SK-N-SH treated with all-trans-retinoic acid at 6 μM for 48 hours (cell line): ENCODE measurements around the gene FANCE.

Source experiments
- ATAC-seq: fragments of 200-7000 bp; cut with Tn5 transposase; 3 replicates; pipeline ENCODE4 v1.9.1; 2020; ENCODE audit warnings: mild to moderate bottlenecking, moderate library complexity
- ARNTL ChIP-seq: fragments of 450-650 bp; formaldehyde crosslinking; IDR thresholded peaks from 2 replicates; pipeline ENCODE4 v1.5.0; 2020; ENCODE audit warnings: low read depth, mild to moderate bottlenecking, moderate library complexity, borderline replicate concordance
- BACH2 ChIP-seq: fragments of 250-450 bp; sonication (Bioruptor Pico); IDR thresholded peaks from 2 replicates; pipeline ENCODE4 v1.9.0; 2021; ENCODE audit warnings: mild to moderate bottlenecking, borderline replicate concordance
- CSDC2 ChIP-seq: fragments of 250-450 bp; sonication (Bioruptor Pico); IDR thresholded peaks from 2 replicates; pipeline ENCODE4 v1.5.0; 2020; ENCODE audit warnings: mild to moderate bottlenecking, moderate library complexity
- ESRRG ChIP-seq: fragments of 250-450 bp; sonication (Bioruptor Pico); IDR thresholded peaks from 2 replicates; pipeline ENCODE4 v1.6.1; 2021; ENCODE audit warnings: mild to moderate bottlenecking
- GLIS3 ChIP-seq: fragments of 250-450 bp; sonication (Bioruptor Pico); IDR thresholded peaks from 2 replicates; pipeline ENCODE4 v1.5.0; 2020; ENCODE audit warnings: mild to moderate bottlenecking, moderate library complexity
- ISL1 ChIP-seq: fragments of 250-450 bp; sonication (Bioruptor Pico); IDR thresholded peaks from 2 replicates; pipeline ENCODE4 v2.1.2; 2022; ENCODE audit warnings: mild to moderate bottlenecking, moderate library complexity
- OSR1 ChIP-seq: fragments of 250-450 bp; sonication (Bioruptor Pico); IDR thresholded peaks from 2 replicates; pipeline ENCODE4 v1.8.0; 2022; ENCODE audit warnings: moderate library complexity, mild to moderate bottlenecking, inconsistent platforms
- PATZ1 ChIP-seq: fragments of 250-450 bp; sonication (Bioruptor Pico); IDR thresholded peaks from 2 replicates; pipeline ENCODE4 v1.8.0; 2020; ENCODE audit warnings: mild to moderate bottlenecking, moderate library complexity, borderline replicate concordance
- PPARA ChIP-seq: fragments of 250-450 bp; sonication (Bioruptor Pico); IDR thresholded peaks from 2 replicates; pipeline ENCODE4 v1.5.0; 2020; ENCODE audit warnings: mild to moderate bottlenecking, borderline replicate concordance
- RARB ChIP-seq: fragments of 250-450 bp; sonication (Bioruptor Pico); IDR thresholded peaks from 2 replicates; pipeline ENCODE4 v1.8.0; 2021; ENCODE audit warnings: mild to moderate bottlenecking, moderate library complexity
- SNAI2 ChIP-seq: fragments of 250-450 bp; sonication (Bioruptor Pico); IDR thresholded peaks from 2 replicates; pipeline ENCODE4 v1.5.0; 2020; ENCODE audit warnings: mild to moderate bottlenecking, moderate library complexity
- TCF4 ChIP-seq: fragments of 250-450 bp; sonication (Bioruptor Pico); IDR thresholded peaks from 2 replicates; pipeline ENCODE4 v1.8.0; 2021; ENCODE audit warnings: mild to moderate bottlenecking, moderate library complexity, borderline replicate concordance
- TOX ChIP-seq: fragments of 250-450 bp; sonication (Bioruptor Pico); IDR thresholded peaks from 2 replicates; pipeline ENCODE4 v1.8.0; 2021; ENCODE audit warnings: mild to moderate bottlenecking, moderate library complexity, borderline replicate concordance
- ZC3H10 ChIP-seq: fragments of 250-450 bp; sonication (Bioruptor Pico); IDR thresholded peaks from 2 replicates; pipeline ENCODE4 v1.5.1; 2021; ENCODE audit warnings: mild to moderate bottlenecking, moderate library complexity
- ZFP3 ChIP-seq: fragments of 250-450 bp; sonication (Bioruptor Pico); IDR thresholded peaks from 2 replicates; pipeline ENCODE4 v1.5.0; 2020; ENCODE audit warnings: mild to moderate bottlenecking, moderate library complexity
- ZFP30 ChIP-seq: fragments of 450-650 bp; formaldehyde crosslinking; IDR thresholded peaks from 2 replicates; pipeline ENCODE4 v1.5.0; 2022; ENCODE audit warnings: mild to moderate bottlenecking, moderate library complexity
- ZNF565 ChIP-seq: fragments of 450-650 bp; formaldehyde crosslinking; conservative IDR thresholded peaks from 2 replicates; pipeline ENCODE4 v1.5.0; 2020; ENCODE audit warnings: low read depth, mild to moderate bottlenecking, moderate library complexity
- ZNF70 ChIP-seq: fragments of 450-650 bp; formaldehyde crosslinking; IDR thresholded peaks from 2 replicates; pipeline ENCODE4 v1.5.0; 2020; ENCODE audit warnings: mild to moderate bottlenecking, moderate library complexity
- ZNF8 ChIP-seq: fragments of 450-650 bp; formaldehyde crosslinking; IDR thresholded peaks from 2 replicates; pipeline ENCODE4 v1.5.0; 2020; ENCODE audit warnings: mild to moderate bottlenecking, moderate library complexity
- TF ChIP-seq, protein P1 (sequence below): fragments of 250-450 bp; sonication (Bioruptor Pico); IDR thresholded peaks from 2 replicates; pipeline ENCODE4 v1.5.1; 2021; ENCODE audit warnings: mild to moderate bottlenecking, moderate library complexity
- TF ChIP-seq, protein P2 (sequence below): fragments of 250-450 bp; sonication (Bioruptor Pico); IDR thresholded peaks from 2 replicates; pipeline ENCODE4 v1.5.0; 2020; ENCODE audit warnings: mild to moderate bottlenecking, moderate library complexity
- TF ChIP-seq, protein P3 (sequence below): fragments of 250-450 bp; sonication (Bioruptor Pico); IDR thresholded peaks from 2 replicates; pipeline ENCODE4 v1.5.1; 2020; ENCODE audit warnings: low read depth, mild to moderate bottlenecking, moderate library complexity
- TF ChIP-seq, protein P4 (sequence below): fragments of 250-450 bp; sonication (Bioruptor Pico); IDR thresholded peaks from 2 replicates; pipeline ENCODE4 v1.8.0; 2021; ENCODE audit warnings: low read depth, mild to moderate bottlenecking, moderate library complexity, borderline replicate concordance

The FANCE gene

GRCh38 chr6:35439308-35439707 is 12.8 kb upstream of the FANCE start:
- TF ChIP-seq, protein P1, sequence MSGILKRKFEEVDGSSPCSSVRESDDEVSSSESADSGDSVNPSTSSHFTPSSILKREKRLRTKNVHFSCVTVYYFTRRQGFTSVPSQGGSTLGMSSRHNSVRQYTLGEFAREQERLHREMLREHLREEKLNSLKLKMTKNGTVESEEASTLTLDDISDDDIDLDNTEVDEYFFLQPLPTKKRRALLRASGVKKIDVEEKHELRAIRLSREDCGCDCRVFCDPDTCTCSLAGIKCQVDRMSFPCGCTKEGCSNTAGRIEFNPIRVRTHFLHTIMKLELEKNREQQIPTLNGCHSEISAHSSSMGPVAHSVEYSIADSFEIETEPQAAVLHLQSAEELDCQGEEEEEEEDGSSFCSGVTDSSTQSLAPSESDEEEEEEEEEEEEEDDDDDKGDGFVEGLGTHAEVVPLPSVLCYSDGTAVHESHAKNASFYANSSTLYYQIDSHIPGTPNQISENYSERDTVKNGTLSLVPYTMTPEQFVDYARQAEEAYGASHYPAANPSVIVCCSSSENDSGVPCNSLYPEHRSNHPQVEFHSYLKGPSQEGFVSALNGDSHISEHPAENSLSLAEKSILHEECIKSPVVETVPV (CRISPR knock-in tag): no peak
- TF ChIP-seq ZNF8 (CRISPR knock-in tag) (no peak), TOX (CRISPR knock-in tag) (no peak), BACH2 (CRISPR knock-in tag) (no peak)

GRCh38 chr6:35441205-35441604 is 10.9 kb upstream of the FANCE start:
- no peak for ATAC-seq

More at GRCh38 chr6:35439308-35439707, 12.8 kb upstream of the FANCE start:
- ATAC-seq: no peak

DNA sequence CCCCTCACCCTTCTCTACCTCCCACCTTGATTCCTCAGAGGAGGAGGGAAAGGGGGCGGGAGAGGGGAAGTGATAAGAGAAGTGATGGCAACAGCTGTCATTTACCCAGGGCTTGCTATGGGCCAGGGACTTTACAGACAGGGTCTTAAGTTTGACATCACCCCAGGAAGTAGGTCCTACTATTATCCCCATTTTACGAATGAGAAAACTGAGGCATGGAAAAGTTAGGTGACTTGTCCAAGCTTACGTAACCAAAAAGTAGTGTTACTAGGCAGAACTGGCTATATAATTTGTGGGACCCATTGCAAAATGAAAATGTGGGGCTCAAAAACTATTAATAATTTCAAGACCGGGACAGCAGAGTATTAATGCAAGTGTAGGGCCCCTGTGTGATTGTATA is 10.5 kb upstream of the FANCE start:
- no peak for ATAC-seq
- TF ChIP-seq ZC3H10 (CRISPR knock-in tag): no peak
- TF ChIP-seq PATZ1 (CRISPR knock-in tag): no peak
- TF ChIP-seq OSR1 (CRISPR knock-in tag): no peak
- TF ChIP-seq CSDC2 (CRISPR knock-in tag): no peak
- no peak for TF ChIP-seq ZNF565 (CRISPR knock-in tag)
- no peak for TF ChIP-seq ISL1 (CRISPR knock-in tag)
- TF ChIP-seq ZNF8 (CRISPR knock-in tag): no peak
- no peak for TF ChIP-seq ESRRG
- TF ChIP-seq ZFP3 (CRISPR knock-in tag): no peak
- TF ChIP-seq TCF4 (CRISPR knock-in tag): no peak
- TF ChIP-seq SNAI2 (CRISPR knock-in tag): no peak
- TF ChIP-seq ZNF70 (CRISPR knock-in tag): no peak
- no peak for TF ChIP-seq PPARA (CRISPR knock-in tag)
- TF ChIP-seq, protein P1 (CRISPR knock-in tag): no peak

More at GRCh38 chr6:35441205-35441604, 10.9 kb upstream of the FANCE start:
- TF ChIP-seq ZNF8 (CRISPR knock-in tag) (no peak), ARNTL (CRISPR knock-in tag) (no peak), ZC3H10 (CRISPR knock-in tag) (no peak), GLIS3 (no peak), ZNF70 (CRISPR knock-in tag) (no peak), BACH2 (CRISPR knock-in tag) (no peak), OSR1 (CRISPR knock-in tag) (no peak), TOX (CRISPR knock-in tag) (no peak), ZNF565 (CRISPR knock-in tag) (no peak), CSDC2 (CRISPR knock-in tag) (no peak), ISL1 (CRISPR knock-in tag) (no peak), ZFP30 (CRISPR knock-in tag) (no peak), RARB (CRISPR knock-in tag) (no peak), TCF4 (CRISPR knock-in tag) (no peak), ESRRG (no peak), ZFP3 (CRISPR knock-in tag) (no peak)
- TF ChIP-seq, protein P1 (CRISPR knock-in tag): no peak
- TF ChIP-seq, protein P2, sequence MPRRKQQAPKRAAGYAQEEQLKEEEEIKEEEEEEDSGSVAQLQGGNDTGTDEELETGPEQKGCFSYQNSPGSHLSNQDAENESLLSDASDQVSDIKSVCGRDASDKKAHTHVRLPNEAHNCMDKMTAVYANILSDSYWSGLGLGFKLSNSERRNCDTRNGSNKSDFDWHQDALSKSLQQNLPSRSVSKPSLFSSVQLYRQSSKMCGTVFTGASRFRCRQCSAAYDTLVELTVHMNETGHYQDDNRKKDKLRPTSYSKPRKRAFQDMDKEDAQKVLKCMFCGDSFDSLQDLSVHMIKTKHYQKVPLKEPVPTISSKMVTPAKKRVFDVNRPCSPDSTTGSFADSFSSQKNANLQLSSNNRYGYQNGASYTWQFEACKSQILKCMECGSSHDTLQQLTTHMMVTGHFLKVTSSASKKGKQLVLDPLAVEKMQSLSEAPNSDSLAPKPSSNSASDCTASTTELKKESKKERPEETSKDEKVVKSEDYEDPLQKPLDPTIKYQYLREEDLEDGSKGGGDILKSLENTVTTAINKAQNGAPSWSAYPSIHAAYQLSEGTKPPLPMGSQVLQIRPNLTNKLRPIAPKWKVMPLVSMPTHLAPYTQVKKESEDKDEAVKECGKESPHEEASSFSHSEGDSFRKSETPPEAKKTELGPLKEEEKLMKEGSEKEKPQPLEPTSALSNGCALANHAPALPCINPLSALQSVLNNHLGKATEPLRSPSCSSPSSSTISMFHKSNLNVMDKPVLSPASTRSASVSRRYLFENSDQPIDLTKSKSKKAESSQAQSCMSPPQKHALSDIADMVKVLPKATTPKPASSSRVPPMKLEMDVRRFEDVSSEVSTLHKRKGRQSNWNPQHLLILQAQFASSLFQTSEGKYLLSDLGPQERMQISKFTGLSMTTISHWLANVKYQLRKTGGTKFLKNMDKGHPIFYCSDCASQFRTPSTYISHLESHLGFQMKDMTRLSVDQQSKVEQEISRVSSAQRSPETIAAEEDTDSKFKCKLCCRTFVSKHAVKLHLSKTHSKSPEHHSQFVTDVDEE (CRISPR knock-in tag): no peak
- TF ChIP-seq, protein P3, sequence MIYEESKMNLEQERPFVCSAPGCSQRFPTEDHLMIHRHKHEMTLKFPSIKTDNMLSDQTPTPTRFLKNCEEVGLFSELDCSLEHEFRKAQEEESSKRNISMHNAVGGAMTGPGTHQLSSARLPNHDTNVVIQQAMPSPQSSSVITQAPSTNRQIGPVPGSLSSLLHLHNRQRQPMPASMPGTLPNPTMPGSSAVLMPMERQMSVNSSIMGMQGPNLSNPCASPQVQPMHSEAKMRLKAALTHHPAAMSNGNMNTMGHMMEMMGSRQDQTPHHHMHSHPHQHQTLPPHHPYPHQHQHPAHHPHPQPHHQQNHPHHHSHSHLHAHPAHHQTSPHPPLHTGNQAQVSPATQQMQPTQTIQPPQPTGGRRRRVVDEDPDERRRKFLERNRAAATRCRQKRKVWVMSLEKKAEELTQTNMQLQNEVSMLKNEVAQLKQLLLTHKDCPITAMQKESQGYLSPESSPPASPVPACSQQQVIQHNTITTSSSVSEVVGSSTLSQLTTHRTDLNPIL (CRISPR knock-in tag): no peak
- TF ChIP-seq, protein P4, sequence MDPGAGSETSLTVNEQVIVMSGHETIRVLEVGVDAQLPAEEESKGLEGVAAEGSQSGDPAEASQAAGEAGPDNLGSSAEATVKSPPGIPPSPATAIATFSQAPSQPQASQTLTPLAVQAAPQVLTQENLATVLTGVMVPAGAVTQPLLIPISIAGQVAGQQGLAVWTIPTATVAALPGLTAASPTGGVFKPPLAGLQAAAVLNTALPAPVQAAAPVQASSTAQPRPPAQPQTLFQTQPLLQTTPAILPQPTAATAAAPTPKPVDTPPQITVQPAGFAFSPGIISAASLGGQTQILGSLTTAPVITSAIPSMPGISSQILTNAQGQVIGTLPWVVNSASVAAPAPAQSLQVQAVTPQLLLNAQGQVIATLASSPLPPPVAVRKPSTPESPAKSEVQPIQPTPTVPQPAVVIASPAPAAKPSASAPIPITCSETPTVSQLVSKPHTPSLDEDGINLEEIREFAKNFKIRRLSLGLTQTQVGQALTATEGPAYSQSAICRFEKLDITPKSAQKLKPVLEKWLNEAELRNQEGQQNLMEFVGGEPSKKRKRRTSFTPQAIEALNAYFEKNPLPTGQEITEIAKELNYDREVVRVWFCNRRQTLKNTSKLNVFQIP: no peak
